Measurements from ENCODE around the gene RBM19.

DNA sequence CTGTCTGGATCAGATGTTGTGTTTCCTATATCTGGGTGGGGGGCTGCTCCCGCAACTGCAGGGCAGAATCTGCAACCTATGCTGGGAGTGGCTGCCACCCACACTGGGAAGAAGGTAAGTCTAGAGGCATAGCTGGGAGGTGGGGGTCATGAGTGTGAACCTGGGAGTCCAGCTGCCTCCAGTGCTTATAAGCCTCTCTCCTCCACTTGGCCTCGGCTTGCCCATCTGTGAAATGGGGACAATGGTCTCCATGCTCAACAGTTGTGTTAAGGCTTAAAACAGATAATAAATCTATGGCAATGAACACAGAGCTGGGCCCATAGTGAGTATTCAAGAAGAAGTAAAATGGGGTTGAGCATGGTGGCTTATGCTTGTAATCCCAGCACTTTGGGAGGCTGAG lies 90.0 kb downstream of the RBM19 start:
- TF ChIP-seq, protein P1, sequence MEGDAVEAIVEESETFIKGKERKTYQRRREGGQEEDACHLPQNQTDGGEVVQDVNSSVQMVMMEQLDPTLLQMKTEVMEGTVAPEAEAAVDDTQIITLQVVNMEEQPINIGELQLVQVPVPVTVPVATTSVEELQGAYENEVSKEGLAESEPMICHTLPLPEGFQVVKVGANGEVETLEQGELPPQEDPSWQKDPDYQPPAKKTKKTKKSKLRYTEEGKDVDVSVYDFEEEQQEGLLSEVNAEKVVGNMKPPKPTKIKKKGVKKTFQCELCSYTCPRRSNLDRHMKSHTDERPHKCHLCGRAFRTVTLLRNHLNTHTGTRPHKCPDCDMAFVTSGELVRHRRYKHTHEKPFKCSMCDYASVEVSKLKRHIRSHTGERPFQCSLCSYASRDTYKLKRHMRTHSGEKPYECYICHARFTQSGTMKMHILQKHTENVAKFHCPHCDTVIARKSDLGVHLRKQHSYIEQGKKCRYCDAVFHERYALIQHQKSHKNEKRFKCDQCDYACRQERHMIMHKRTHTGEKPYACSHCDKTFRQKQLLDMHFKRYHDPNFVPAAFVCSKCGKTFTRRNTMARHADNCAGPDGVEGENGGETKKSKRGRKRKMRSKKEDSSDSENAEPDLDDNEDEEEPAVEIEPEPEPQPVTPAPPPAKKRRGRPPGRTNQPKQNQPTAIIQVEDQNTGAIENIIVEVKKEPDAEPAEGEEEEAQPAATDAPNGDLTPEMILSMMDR (IDR thresholded peaks at IDR 0.05; ENCODE audit: low read length) = no peak
- TF ChIP-seq EZH2 (IDR thresholded peaks at IDR 0.05; ENCODE audit: borderline replicate concordance, low read length) = no peak
